Mesenchymal stem cell (in vitro differentiated cells and primary cell): ENCODE data around the gene PGGHG.

Experiments
- DNase-seq: peaks from one replicate; pipeline ENCODE4 v3.0.0-alpha.2; 2013
- H2AFZ ChIP-seq: one replicate; pipeline ENCODE4 v1.6.1; 2013; ENCODE audit warnings: low read depth, mild to moderate bottlenecking, control low read depth, inconsistent platforms, low read length, moderate library complexity
- H2AK5ac ChIP-seq: 2 replicates; pipeline ENCODE4 v1.6.1; 2013; ENCODE audit warnings: low read length, moderate library complexity, mild to moderate bottlenecking, inconsistent platforms; ENCODE audit not compliant: severe bottlenecking
- H2BK120ac ChIP-seq: one replicate; pipeline ENCODE4 v1.6.1; 2013; ENCODE audit warnings: low read depth, mild to moderate bottlenecking, inconsistent platforms, low read length, moderate library complexity
- H2BK12ac ChIP-seq, 2 experiments: one replicate each; pipeline ENCODE4 v1.6.1; 2013; ENCODE audit warnings: inconsistent platforms in 2 of 2, low read length in 2 of 2, mild to moderate bottlenecking in 2 of 2, moderate library complexity in 2 of 2, control low read depth in 1 of 2
- H2BK15ac ChIP-seq: one replicate; pipeline ENCODE4 v1.6.1; 2013; ENCODE audit warnings: mild to moderate bottlenecking, low read depth, inconsistent platforms; ENCODE audit not compliant: poor library complexity, severe bottlenecking
- H2BK5ac ChIP-seq: 2 replicates; pipeline ENCODE4 v1.6.1; 2013; ENCODE audit warnings: low read depth, mild to moderate bottlenecking, low read length, control low read depth, inconsistent platforms; ENCODE audit not compliant: poor library complexity, severe bottlenecking
- H3K14ac ChIP-seq, 2 experiments: one replicate each; pipeline ENCODE4 v1.6.1; 2013; ENCODE audit warnings: inconsistent platforms in 2 of 2, low read length in 2 of 2, control low read depth in 1 of 2, mild to moderate bottlenecking in 1 of 2, moderate library complexity in 1 of 2
- H3K18ac ChIP-seq, 2 experiments: one replicate each; pipeline ENCODE4 v1.6.1; 2013; ENCODE audit warnings: inconsistent platforms in 2 of 2, low read length in 2 of 2, control low read depth in 1 of 2, low read depth in 1 of 2, mild to moderate bottlenecking in 1 of 2
- H3K23ac ChIP-seq, 2 experiments: one replicate each; pipeline ENCODE4 v1.6.1; 2013; ENCODE audit warnings: inconsistent platforms in 2 of 2, low read length in 2 of 2, mild to moderate bottlenecking in 2 of 2, moderate library complexity in 2 of 2, control low read depth in 1 of 2
- H3K27ac ChIP-seq: 2 replicates; pipeline ENCODE4 v1.5.1; 2013; ENCODE audit warnings: mild to moderate bottlenecking, moderate library complexity, low read length, control low read depth, inconsistent platforms; ENCODE audit not compliant: poor library complexity, severe bottlenecking
- H3K27me3 ChIP-seq, 2 experiments: 2 replicates each; pipeline versions ENCODE4 v1.6.1 to v1.7.0; 2013; ENCODE audit warnings: low read length in 2 of 2, mild to moderate bottlenecking in 2 of 2, moderate library complexity in 2 of 2, control low read depth in 1 of 2, inconsistent platforms in 1 of 2; ENCODE audit not compliant: control insufficient read depth in 1 of 2, insufficient read depth in 1 of 2
- H3K36me3 ChIP-seq, 2 experiments: 2 replicates each; pipeline versions ENCODE4 v1.6.1 to v1.7.0; 2013; ENCODE audit warnings: low read length in 2 of 2, control low read depth in 1 of 2, inconsistent platforms in 1 of 2, low read depth in 1 of 2, mild to moderate bottlenecking in 1 of 2; ENCODE audit not compliant: insufficient read depth in 2 of 2, control insufficient read depth in 1 of 2
- H3K4ac ChIP-seq, 2 experiments: one replicate each; pipeline ENCODE4 v1.6.1; 2013; ENCODE audit warnings: inconsistent platforms in 2 of 2, low read length in 2 of 2, mild to moderate bottlenecking in 2 of 2, moderate library complexity in 2 of 2, control low read depth in 1 of 2, low read depth in 1 of 2
- H3K4me1 ChIP-seq: 2 replicates; pipeline ENCODE4 v1.6.1; 2013; ENCODE audit warnings: low read depth, low read length, control low read depth; ENCODE audit not compliant: control insufficient read depth, insufficient read depth
- H3K4me2 ChIP-seq: 2 replicates; pipeline ENCODE4 v1.6.1; 2013; ENCODE audit warnings: low read length, mild to moderate bottlenecking, inconsistent platforms; ENCODE audit not compliant: poor library complexity, severe bottlenecking
- H3K4me3 ChIP-seq, 2 experiments: 2 replicates each; pipeline versions ENCODE4 v1.5.1 to v1.7.0; 2013; ENCODE audit warnings: low read length in 2 of 2, mild to moderate bottlenecking in 2 of 2, control low read depth in 1 of 2, low read depth in 1 of 2; ENCODE audit not compliant: insufficient read depth in 1 of 2
- H3K79me1 ChIP-seq: replicated peaks from 2 replicates; pipeline ENCODE4 v1.6.1; 2013; ENCODE audit warnings: mild to moderate bottlenecking, control low read depth, low read length, inconsistent platforms; ENCODE audit not compliant: poor library complexity, severe bottlenecking
- H3K9ac ChIP-seq: 2 replicates; pipeline ENCODE4 v1.7.0; 2013; ENCODE audit warnings: mild to moderate bottlenecking, low read length, moderate library complexity
- H3K9me3 ChIP-seq: 2 replicates; pipeline ENCODE4 v1.7.0; 2013; ENCODE audit warnings: mild to moderate bottlenecking, low read length; ENCODE audit not compliant: control insufficient read depth
- H4K8ac ChIP-seq: one replicate; pipeline ENCODE4 v1.6.1; 2013; ENCODE audit warnings: inconsistent platforms, mild to moderate bottlenecking, low read length, moderate library complexity
- H4K91ac ChIP-seq: one replicate; pipeline ENCODE4 v1.6.1; 2013; ENCODE audit warnings: mild to moderate bottlenecking, low read length, inconsistent platforms
- WGBS: methylation state at CpG from one replicate; pipeline ENCODE4 v1.1.7; 2013; ENCODE audit warnings: mixed read lengths; 5-methylcytosine and 5-hydroxymethylcytosine counted together

The PGGHG gene

DNA sequence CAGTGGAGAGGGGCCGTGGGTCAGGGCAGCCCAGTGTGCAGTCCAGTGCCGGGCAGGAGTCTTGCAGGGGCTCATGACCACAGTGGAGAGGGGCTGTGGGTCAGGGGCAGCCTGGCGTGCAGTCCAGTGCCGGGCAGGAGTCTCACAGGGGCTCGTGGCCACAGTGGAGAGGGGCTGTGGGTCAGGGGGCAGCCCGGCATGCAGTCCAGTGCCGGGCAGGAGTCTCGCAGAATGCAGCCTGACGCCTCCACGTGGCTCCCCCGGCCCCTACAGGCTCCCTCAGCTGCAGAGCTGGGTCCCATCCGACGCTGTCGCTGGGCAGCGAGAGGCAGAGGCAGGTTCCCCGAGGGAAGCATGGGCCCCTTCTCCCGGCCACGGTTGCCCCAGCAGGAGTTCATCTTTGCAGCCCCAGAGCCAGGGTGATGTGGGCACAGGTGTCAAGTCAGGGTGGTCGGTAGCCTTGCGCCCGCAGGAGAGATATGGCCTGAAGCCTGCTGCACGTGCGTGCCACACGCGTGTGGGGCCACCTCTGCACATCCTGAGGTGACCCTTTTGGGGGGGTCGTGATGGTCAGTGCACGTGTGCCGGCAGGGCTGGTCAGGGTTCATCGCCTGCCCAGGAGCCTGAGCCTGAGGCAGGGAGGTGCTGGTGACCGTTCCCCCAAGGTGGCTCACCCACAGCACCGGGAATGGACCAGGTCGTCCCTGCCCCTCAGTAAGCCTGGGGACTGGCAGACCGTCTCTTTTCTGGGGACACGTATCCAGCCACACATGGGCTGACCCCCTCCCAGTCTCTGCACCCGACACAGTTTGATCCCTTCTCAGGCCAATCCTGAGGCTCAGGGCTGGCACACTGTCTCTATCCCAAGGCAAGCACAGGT is 7.5 kb downstream of the PGGHG start:
- H3K4me2 ChIP-seq: no peak overlapping the region
- no peak overlapping the region for H3K23ac ChIP-seq
- peaks cover 13% of the 10 kb centered on the region for H3K4me1 ChIP-seq
- H2BK120ac ChIP-seq: no peak overlapping the region
- DNase-seq: no peak
- H3K18ac ChIP-seq: no peak overlapping the region
- 88% methylated on average over 35 of the region's 35 CpGs for WGBS
- no peak overlapping the region for H3K14ac ChIP-seq
- no peak overlapping the region for H3K4ac ChIP-seq
- peaks cover 1% of the 10 kb centered on the region for H3K79me1 ChIP-seq
- H3K9me3 ChIP-seq: no peaks in the 10 kb centered on the region
- no peak overlapping the region for H3K9ac ChIP-seq
- H3K4me3 ChIP-seq: no peak overlapping the region
- no peak overlapping the region for H3K27ac ChIP-seq
- no peak overlapping the region for H2AFZ ChIP-seq
- H2AK5ac ChIP-seq: no peak overlapping the region
- no peak overlapping the region for H2BK15ac ChIP-seq
- H2BK5ac ChIP-seq: no peak overlapping the region
- H4K91ac ChIP-seq: no peak overlapping the region
- H3K36me3 ChIP-seq: peaks cover 0 to 46% of the 10 kb centered on the region in 2 experiments
- H3K27me3 ChIP-seq: peaks cover 0 to 53% of the 10 kb centered on the region in 2 experiments
- H2BK12ac ChIP-seq: no peak overlapping the region
- H4K8ac ChIP-seq: no peak overlapping the region

GRCh38 chr11:297051-297585 is 8.2 kb downstream of the PGGHG start:
- H3K27me3 ChIP-seq: peaks cover 0 to 53% of the 10 kb centered on the region in 2 experiments
- no peak overlapping the region for H3K23ac ChIP-seq
- no peak overlapping the region for H4K91ac ChIP-seq
- no peak overlapping the region for H3K14ac ChIP-seq
- DNase-seq: no peak
- no peak overlapping the region for H3K4me2 ChIP-seq
- peaks cover 0 to 40% of the 10 kb centered on the region in 2 experiments for H3K36me3 ChIP-seq
- H3K4me3 ChIP-seq: no peak overlapping the region
- H3K18ac ChIP-seq: no peak overlapping the region
- H2BK15ac ChIP-seq: no peak overlapping the region
- H2BK120ac ChIP-seq: no peak overlapping the region
- peak overlapping the region; percentile 19 for H4K8ac ChIP-seq
- peaks cover 13% of the 10 kb centered on the region for H3K4me1 ChIP-seq
- no peak overlapping the region for H2AK5ac ChIP-seq
- no peak overlapping the region for H2AFZ ChIP-seq
- WGBS: 93% methylated on average over 13 of the region's 13 CpGs
- no peak overlapping the region for H2BK5ac ChIP-seq
- no peak overlapping the region for H2BK12ac ChIP-seq
- no peak overlapping the region for H3K27ac ChIP-seq
- H3K4ac ChIP-seq: no peak overlapping the region
- H3K79me1 ChIP-seq: no peaks in the 10 kb centered on the region
- H3K9me3 ChIP-seq: no peaks in the 10 kb centered on the region
- no peak overlapping the region for H3K9ac ChIP-seq

- Histone ChIP-seq H3K27ac (no peak overlapping the region), H3K79me1 (no peaks in the 10 kb centered on the region), H2BK15ac (no peak overlapping the region), H3K9me3 (no peaks in the 10 kb centered on the region), H3K23ac (no peak overlapping the region), H2BK120ac (no peak overlapping the region), H3K36me3 (peaks cover 0 to 33% of the 10 kb centered on the region in 2 experiments), H2AFZ (no peak overlapping the region), H3K18ac (no peak overlapping the region), H4K91ac (peak overlapping the region; percentile 54), H4K8ac (no peak overlapping the region), H2AK5ac (no peak overlapping the region), H3K14ac (no peak overlapping the region), H2BK12ac (no peak overlapping the region), H3K27me3 (peaks cover 0 to 53% of the 10 kb centered on the region in 2 experiments), H3K4me3 (no peak overlapping the region), H3K4ac (no peak overlapping the region), H2BK5ac (no peak overlapping the region), H3K4me2 (no peak overlapping the region), H3K9ac (no peak overlapping the region), H3K4me1 (peaks cover 10% of the 10 kb centered on the region)
- WGBS: 86% methylated on average over 26 of the region's 26 CpGs
- no peak for DNase-seq
These were observed 8.9 kb downstream of the PGGHG start for GRCh38 chr11:297586-298405.
